Measurements from ENCODE around the gene SMAD5.

SMAD5 gene

DNA sequence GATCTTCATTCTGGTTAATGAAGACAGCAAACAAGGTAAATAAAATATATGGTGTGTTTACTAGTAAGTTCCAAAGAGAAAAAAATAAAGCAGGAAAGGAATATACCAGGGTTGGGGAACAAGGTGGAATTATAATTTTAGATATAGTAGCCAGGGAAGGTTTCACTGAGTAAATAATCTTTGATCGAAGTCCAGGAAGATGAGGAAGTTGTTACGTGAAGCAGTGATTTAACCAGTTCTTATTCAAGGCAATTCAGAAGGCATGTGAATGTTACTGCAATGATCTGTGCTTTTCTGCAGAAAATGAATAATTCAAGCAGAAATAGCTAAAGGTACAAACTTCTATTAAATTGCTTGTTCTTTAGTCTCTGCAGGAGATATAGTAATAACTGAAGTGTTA lies 54.2 kb downstream of the SMAD5 start:
- no peak overlapping the region for H3K4me2 ChIP-seq (ENCODE audit: low read length)
- H3K27me3 ChIP-seq (ENCODE audit: control insufficient read depth, insufficient read depth, low read length), result no peaks in the 10 kb centered on the region
- H3K36me3 ChIP-seq (ENCODE audit: control insufficient read depth, insufficient read depth, low read length), result no peaks in the 10 kb centered on the region
- TF ChIP-seq, protein P1, sequence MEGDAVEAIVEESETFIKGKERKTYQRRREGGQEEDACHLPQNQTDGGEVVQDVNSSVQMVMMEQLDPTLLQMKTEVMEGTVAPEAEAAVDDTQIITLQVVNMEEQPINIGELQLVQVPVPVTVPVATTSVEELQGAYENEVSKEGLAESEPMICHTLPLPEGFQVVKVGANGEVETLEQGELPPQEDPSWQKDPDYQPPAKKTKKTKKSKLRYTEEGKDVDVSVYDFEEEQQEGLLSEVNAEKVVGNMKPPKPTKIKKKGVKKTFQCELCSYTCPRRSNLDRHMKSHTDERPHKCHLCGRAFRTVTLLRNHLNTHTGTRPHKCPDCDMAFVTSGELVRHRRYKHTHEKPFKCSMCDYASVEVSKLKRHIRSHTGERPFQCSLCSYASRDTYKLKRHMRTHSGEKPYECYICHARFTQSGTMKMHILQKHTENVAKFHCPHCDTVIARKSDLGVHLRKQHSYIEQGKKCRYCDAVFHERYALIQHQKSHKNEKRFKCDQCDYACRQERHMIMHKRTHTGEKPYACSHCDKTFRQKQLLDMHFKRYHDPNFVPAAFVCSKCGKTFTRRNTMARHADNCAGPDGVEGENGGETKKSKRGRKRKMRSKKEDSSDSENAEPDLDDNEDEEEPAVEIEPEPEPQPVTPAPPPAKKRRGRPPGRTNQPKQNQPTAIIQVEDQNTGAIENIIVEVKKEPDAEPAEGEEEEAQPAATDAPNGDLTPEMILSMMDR (IDR thresholded peaks at IDR 0.05), result no peak
- H3K27ac ChIP-seq, result no peak overlapping the region
- no peaks in the 10 kb centered on the region for H3K79me2 ChIP-seq
- H3K9ac ChIP-seq, result no peak overlapping the region
- H3K9me3 ChIP-seq (ENCODE audit: control insufficient read depth, low read length), result no peaks in the 10 kb centered on the region
- no peaks in the 10 kb centered on the region for H3K4me1 ChIP-seq
- H2AFZ ChIP-seq, result no peak overlapping the region
- no peak overlapping the region for H3K4me3 ChIP-seq (ENCODE audit: low read depth, low read length)

DNA sequence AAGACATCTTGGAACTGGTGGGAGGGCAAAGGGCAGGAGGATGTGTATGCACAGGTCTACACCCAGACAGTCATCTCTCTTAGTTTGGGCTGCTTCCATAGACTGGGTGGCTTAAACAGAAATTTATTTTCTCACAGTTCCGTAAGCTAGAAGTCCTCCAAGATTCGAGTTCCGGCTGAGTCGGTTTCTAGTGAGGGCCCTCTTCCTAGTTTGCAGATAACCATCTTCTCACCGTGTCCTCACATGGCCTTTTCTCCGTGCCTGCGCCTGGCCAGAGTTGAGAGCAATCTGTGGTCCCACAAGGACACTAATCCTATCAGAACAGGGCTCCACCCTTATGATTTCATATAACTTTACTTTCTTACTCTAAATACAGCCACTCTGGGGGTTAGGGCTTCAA lies 56.2 kb downstream of the SMAD5 start:
- H3K27me3 ChIP-seq (ENCODE audit: control insufficient read depth, insufficient read depth, low read length), result no peaks in the 10 kb centered on the region
- no peaks in the 10 kb centered on the region for H3K9me3 ChIP-seq (ENCODE audit: control insufficient read depth, low read length)
- no peaks in the 10 kb centered on the region for H3K4me1 ChIP-seq
- no peak overlapping the region for H3K4me3 ChIP-seq (ENCODE audit: low read depth, low read length)
- no peak overlapping the region for H3K27ac ChIP-seq
- no peaks in the 10 kb centered on the region for H3K36me3 ChIP-seq (ENCODE audit: control insufficient read depth, insufficient read depth, low read length)
- no peak overlapping the region for H3K9ac ChIP-seq
- no peak overlapping the region for H2AFZ ChIP-seq
- no peaks in the 10 kb centered on the region for H3K79me2 ChIP-seq
- no peak overlapping the region for H3K4me2 ChIP-seq (ENCODE audit: low read length)
- TF ChIP-seq, protein P1 (IDR thresholded peaks at IDR 0.05), result no peak

DNA sequence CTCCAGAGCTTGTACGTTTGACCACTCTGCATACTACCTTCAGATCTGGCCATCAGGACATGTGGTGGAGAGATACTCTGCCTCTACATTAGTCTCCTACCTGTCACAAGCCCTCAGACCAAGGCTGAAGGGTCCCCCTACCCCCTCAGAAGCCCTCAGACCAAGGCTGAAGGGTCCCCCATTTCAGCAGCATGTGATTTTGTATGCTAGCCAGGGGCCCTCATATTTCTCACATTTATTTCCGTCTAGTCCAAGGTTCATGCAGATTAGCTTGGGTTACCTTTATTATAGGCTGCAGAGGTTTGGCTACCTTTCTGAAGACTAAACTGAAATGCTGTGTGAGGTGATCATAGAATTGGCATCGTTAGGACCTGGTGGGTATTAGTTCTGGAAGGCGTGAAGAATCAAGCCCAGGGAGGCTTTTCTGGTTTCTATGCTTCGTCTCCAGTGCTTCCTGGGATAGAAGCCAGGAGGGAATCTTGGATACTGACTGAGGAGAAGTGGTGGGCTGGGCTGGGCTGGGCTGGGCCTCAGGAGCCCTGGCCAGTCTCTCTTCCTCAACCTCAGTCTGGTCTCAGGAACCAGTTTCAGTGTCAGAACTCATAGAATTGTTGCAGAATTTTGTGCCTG lies 57.6 kb downstream of the SMAD5 start:
- TF ChIP-seq, protein P1 (IDR thresholded peaks at IDR 0.05), result no peak
- no peaks in the 10 kb centered on the region for H3K4me1 ChIP-seq
- no peak overlapping the region for H2AFZ ChIP-seq
- H3K36me3 ChIP-seq (ENCODE audit: control insufficient read depth, insufficient read depth, low read length), result no peaks in the 10 kb centered on the region
- no peaks in the 10 kb centered on the region for H3K27me3 ChIP-seq (ENCODE audit: control insufficient read depth, insufficient read depth, low read length)
- no peak overlapping the region for H3K4me3 ChIP-seq (ENCODE audit: low read depth, low read length)
- no peaks in the 10 kb centered on the region for H3K79me2 ChIP-seq
- H3K27ac ChIP-seq, result no peak overlapping the region
- H3K4me2 ChIP-seq (ENCODE audit: low read length), result no peak overlapping the region
- no peaks in the 10 kb centered on the region for H3K9me3 ChIP-seq (ENCODE audit: control insufficient read depth, low read length)
- H3K9ac ChIP-seq, result no peak overlapping the region

DNA sequence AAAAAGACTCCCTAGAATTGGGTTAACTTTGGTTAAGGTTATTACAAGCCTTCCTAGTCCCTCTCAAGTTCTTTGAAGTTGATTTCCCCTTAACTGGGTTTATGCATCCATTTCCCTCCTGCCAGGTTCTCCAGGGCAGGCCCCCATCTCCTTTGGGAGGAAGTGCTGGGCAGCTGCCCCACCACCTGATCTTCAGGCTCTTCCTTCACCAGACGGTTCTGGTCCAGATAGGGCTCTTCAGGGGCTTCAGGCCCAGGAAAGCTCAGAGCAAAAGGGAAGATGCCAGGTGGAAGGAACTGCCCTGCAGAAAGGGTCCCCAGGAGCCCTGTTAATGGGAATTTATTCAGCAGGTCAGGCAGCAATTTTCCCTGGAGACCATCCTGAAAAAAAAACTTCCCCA lies 58.3 kb downstream of the SMAD5 start:
- TF ChIP-seq, protein P1 (IDR thresholded peaks at IDR 0.05), result no peak
- Histone ChIP-seq H3K27ac (no peak overlapping the region), H3K4me3 (ENCODE audit: low read depth, low read length) (no peak overlapping the region)

More for the DNA sequence above, 58.3 kb downstream of the SMAD5 start:
- Histone ChIP-seq H3K27me3 (ENCODE audit: control insufficient read depth, insufficient read depth, low read length) (no peaks in the 10 kb centered on the region), H3K9ac (no peak overlapping the region), H3K9me3 (ENCODE audit: control insufficient read depth, low read length) (no peaks in the 10 kb centered on the region), H3K79me2 (no peaks in the 10 kb centered on the region), H2AFZ (no peak overlapping the region), H3K4me2 (ENCODE audit: low read length) (no peak overlapping the region), H3K4me1 (no peaks in the 10 kb centered on the region), H3K36me3 (ENCODE audit: control insufficient read depth, insufficient read depth, low read length) (no peaks in the 10 kb centered on the region)

Measured in parathyroid adenoma (tissue), 2 donors.